Lung (tissue), 12 donors: ENCODE measurements around the gene PROKR1. TPM values are rescaled to one million over a fixed set of nuclear protein-coding genes. Genes with fewer than 3 reads are reported as not detected.

ENCODE experiments used
- ATAC-seq: fragments of 200-7000 bp; cut with Tn5 transposase; one replicate; pipeline ENCODE4 v1.9.1; 2020; ENCODE audit warnings: moderate number of reproducible peaks; ENCODE audit not compliant: insufficient read depth, low FRiP score
- DNase-seq, 3 donors: peaks; one replicate each; pipeline ENCODE4 v3.0.0-alpha.2; 2013 to 2017
- H3K27ac ChIP-seq, 2 donors: one replicate each; pipeline ENCODE4 v1.5.1; 2013; ENCODE audit warnings: mild to moderate bottlenecking in 2 of 2, moderate library complexity in 2 of 2, control low read depth in 1 of 2, inconsistent platforms in 1 of 2, low read depth in 1 of 2, low read length in 1 of 2
- H3K27me3 ChIP-seq, 3 donors: one replicate each; pipeline ENCODE4 v1.5.1; 2013; ENCODE audit warnings: low read length in 2 of 3; ENCODE audit not compliant: control insufficient read depth in 3 of 3, insufficient read depth in 3 of 3
- H3K36me3 ChIP-seq, 4 donors: one replicate each; pipeline ENCODE4 v1.5.1; 2013; ENCODE audit warnings: low read length in 4 of 4, mild to moderate bottlenecking in 1 of 4, moderate library complexity in 1 of 4; ENCODE audit not compliant: control insufficient read depth in 4 of 4, insufficient read depth in 4 of 4
- H3K4me1 ChIP-seq, 5 donors: one replicate each; pipeline ENCODE4 v1.5.1; 2013; ENCODE audit warnings: low read length in 5 of 5, mild to moderate bottlenecking in 2 of 5, moderate library complexity in 1 of 5; ENCODE audit not compliant: control insufficient read depth in 5 of 5, insufficient read depth in 5 of 5
- H3K4me3 ChIP-seq: one replicate; pipeline ENCODE4 v1.5.1; 2013; ENCODE audit warnings: mild to moderate bottlenecking, control low read depth, moderate library complexity
- H3K9ac ChIP-seq, 2 donors: one replicate each; pipeline ENCODE4 v1.5.1; 2013; ENCODE audit warnings: low read length in 2 of 2, control low read depth in 1 of 2; ENCODE audit not compliant: insufficient read depth in 1 of 2
- H3K9me3 ChIP-seq, 4 donors: one replicate each; pipeline ENCODE4 v1.5.1; 2013; ENCODE audit warnings: low read length in 3 of 4, mild to moderate bottlenecking in 1 of 4, moderate library complexity in 1 of 4; ENCODE audit not compliant: control insufficient read depth in 4 of 4, insufficient read depth in 3 of 4
- WGBS, 2 donors: extraction: QIAGEN DNeasy Blood & Tissue Kit; methylation state at CpG; one replicate each; pipeline ENCODE4 v1.1.7; 2013; 5-methylcytosine and 5-hydroxymethylcytosine counted together
- polyA plus RNA-seq, 2 donors: library from polyadenylated mRNA; stranded (reverse); fragments of 200-250 nt; gene quantifications; one replicate each; pipeline ENCODE4 v1.2.1, GENCODE V29; 2013
- total RNA-seq, 2 donors: library from RNA; depleted of rRNA in 1 of 2; stranded (reverse); fragments of >200 nt in 1 of 2; gene quantifications; one replicate each; pipeline ENCODE4 v1.2.1, GENCODE V29; 2014 to 2021
- TF ChIP-seq, protein P1 (sequence below): IDR thresholded peaks from 2 replicates; pipeline ENCODE4 v1.5.1; 2012; ENCODE audit warnings: mild to moderate bottlenecking; ENCODE audit errors: control extremely low read depth, extremely low read depth
- donor health status: control.
- donor health status: control.
- donor health status: Bipolar disorder and iron deficiency.
- donor health status: healthy.
- donor health status: DM: yes; HTN: yes; CAD: no.

The PROKR1 gene
- total and polyA plus RNA-seq, 4 donors, result 0.01 TPM; not detected in 3

DNA sequence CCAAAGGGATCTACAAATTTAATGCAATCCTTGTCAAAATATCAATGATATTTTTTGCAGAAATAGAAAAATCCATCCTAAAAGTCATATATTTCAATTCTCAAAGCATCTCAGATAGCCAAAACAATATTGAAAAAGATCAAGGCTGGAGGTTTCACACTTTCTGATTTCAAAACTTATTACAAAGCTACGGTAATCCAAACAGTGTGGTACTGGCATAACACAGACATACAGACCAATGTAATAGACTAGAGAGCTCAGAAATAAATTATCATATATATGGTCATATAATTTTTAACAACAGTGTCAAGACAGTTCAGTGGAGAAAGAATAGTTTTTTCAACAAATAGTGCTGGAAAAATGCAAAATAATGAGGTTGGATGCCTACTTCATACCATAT lies 40.3 kb upstream of the PROKR1 start:
- Histone ChIP-seq H3K9me3 (peaks cover 0 to 5% (median 3%) of the 10 kb centered on the region in 4 donors), H3K9ac (no peak overlapping the region), H3K27me3 (no peaks in the 10 kb centered on the region), H3K4me3 (no peak overlapping the region), H3K4me1 (no peaks in the 10 kb centered on the region), H3K36me3 (no peaks in the 10 kb centered on the region), H3K27ac (no peak overlapping the region)
- ATAC-seq (no peak), DNase-seq (no peak)
- TF ChIP-seq, protein P1, sequence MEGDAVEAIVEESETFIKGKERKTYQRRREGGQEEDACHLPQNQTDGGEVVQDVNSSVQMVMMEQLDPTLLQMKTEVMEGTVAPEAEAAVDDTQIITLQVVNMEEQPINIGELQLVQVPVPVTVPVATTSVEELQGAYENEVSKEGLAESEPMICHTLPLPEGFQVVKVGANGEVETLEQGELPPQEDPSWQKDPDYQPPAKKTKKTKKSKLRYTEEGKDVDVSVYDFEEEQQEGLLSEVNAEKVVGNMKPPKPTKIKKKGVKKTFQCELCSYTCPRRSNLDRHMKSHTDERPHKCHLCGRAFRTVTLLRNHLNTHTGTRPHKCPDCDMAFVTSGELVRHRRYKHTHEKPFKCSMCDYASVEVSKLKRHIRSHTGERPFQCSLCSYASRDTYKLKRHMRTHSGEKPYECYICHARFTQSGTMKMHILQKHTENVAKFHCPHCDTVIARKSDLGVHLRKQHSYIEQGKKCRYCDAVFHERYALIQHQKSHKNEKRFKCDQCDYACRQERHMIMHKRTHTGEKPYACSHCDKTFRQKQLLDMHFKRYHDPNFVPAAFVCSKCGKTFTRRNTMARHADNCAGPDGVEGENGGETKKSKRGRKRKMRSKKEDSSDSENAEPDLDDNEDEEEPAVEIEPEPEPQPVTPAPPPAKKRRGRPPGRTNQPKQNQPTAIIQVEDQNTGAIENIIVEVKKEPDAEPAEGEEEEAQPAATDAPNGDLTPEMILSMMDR, result no peak
- 95 to 100% methylated on average over 1 of the region's 1 CpG for WGBS, 2 donors

DNA sequence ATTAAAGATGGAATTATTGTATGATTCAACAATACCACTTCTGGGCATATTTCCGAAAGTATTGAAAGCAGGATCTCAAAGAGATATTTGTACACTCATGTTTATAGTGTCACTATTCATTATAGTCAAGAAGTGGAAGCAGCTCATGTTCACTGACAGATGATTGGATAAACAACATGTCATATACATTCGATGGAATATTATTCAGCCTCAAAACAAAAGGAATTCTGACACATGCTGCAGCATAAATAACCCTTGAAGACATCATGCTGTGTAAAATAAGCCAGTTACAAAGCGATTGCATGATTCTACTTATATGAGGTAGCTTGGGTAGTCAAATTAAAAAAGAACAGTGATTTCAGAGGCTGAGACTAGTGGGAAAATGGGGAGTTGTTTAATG lies 39.3 kb upstream of the PROKR1 start:
- H3K4me1 ChIP-seq, result no peaks in the 10 kb centered on the region
- TF ChIP-seq, protein P1, result no peak
- peaks cover 0 to 5% (median 3%) of the 10 kb centered on the region in 4 donors for H3K9me3 ChIP-seq
- no peak overlapping the region for H3K4me3 ChIP-seq
- WGBS, 2 donors, result 68 to 78% methylated on average over 3 of the region's 3 CpGs
- no peak for ATAC-seq
- H3K27me3 ChIP-seq, result no peaks in the 10 kb centered on the region
- no peak overlapping the region for H3K9ac ChIP-seq
- no peak overlapping the region for H3K27ac ChIP-seq
- no peak for DNase-seq
- no peaks in the 10 kb centered on the region for H3K36me3 ChIP-seq

DNA sequence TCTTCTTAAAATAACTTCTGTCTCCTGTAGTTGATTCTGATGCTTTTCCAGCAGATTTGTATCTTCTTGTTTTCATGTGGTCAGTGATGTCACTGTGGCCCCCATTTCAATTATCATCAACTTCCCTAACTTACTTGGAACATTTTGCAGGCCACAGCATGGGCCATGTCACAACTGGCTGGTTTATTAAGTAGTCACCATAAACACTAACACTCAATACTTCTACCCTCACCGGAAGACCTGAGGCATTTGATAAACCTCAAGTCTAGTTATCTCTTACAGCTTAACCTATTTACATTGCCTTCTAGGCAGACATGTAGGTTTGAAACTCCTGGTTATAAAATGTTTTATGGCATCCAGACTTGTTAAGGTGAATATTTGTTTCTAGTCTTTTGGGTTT lies 37.4 kb upstream of the PROKR1 start:
- ATAC-seq, result no peak
- DNase-seq, result no peak
- no peak overlapping the region for H3K9ac ChIP-seq
- H3K36me3 ChIP-seq, result no peaks in the 10 kb centered on the region
- WGBS, 2 donors, result 94 to 98% methylated on average over 1 of the region's 1 CpG
- TF ChIP-seq, protein P1, result no peak
- H3K4me1 ChIP-seq, result no peaks in the 10 kb centered on the region
- peaks cover 0 to 5% (median 3%) of the 10 kb centered on the region in 4 donors for H3K9me3 ChIP-seq
- H3K4me3 ChIP-seq, result no peak overlapping the region
- no peak overlapping the region for H3K27ac ChIP-seq
- H3K27me3 ChIP-seq, result no peaks in the 10 kb centered on the region

DNA sequence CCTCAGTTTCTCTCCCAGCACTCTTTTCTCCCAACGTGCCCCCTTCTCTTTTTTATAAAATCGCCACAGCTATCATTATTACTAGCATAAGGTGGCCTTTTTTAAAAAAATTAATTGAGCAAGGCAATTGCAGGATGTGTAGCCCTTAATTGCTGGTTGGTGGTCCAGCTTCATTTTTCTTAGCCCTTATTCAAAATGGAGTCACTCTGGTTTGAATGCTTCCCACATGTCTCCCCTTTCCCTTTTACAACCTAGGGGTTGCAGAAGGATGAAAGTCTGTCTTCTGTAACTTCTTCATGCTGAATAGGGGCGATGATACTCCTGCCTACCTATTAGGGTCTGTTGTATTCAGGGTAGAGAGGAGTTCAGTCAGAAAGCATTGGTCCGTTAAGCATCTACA lies 36.6 kb upstream of the PROKR1 start:
- H3K36me3 ChIP-seq, result no peaks in the 10 kb centered on the region
- no peak overlapping the region for H3K27ac ChIP-seq
- ATAC-seq, result no peak
- no peak for DNase-seq
- 88 to 96% methylated on average over 4 of the region's 4 CpGs for WGBS, 2 donors
- no peaks in the 10 kb centered on the region for H3K27me3 ChIP-seq
- H3K9ac ChIP-seq, result no peak overlapping the region
- H3K4me3 ChIP-seq, result no peak overlapping the region
- peaks cover 0 to 5% (median 4%) of the 10 kb centered on the region in 4 donors for H3K9me3 ChIP-seq
- TF ChIP-seq, protein P1, result no peak
- H3K4me1 ChIP-seq, result no peaks in the 10 kb centered on the region
